NCI-H1105 (cell line): Measurements from ENCODE around the gene ROBO1.
"Not testable (repeated sequence)": the region's sequence is repeated elsewhere in the genome, so short reads cannot be mapped to it uniquely, and the experiment has no call there.

Experiments
- DNase-seq: peaks from one replicate; lab custom pipeline; 2025; lab: John Stamatoyannopoulos, UW

ROBO1 gene

DNA sequence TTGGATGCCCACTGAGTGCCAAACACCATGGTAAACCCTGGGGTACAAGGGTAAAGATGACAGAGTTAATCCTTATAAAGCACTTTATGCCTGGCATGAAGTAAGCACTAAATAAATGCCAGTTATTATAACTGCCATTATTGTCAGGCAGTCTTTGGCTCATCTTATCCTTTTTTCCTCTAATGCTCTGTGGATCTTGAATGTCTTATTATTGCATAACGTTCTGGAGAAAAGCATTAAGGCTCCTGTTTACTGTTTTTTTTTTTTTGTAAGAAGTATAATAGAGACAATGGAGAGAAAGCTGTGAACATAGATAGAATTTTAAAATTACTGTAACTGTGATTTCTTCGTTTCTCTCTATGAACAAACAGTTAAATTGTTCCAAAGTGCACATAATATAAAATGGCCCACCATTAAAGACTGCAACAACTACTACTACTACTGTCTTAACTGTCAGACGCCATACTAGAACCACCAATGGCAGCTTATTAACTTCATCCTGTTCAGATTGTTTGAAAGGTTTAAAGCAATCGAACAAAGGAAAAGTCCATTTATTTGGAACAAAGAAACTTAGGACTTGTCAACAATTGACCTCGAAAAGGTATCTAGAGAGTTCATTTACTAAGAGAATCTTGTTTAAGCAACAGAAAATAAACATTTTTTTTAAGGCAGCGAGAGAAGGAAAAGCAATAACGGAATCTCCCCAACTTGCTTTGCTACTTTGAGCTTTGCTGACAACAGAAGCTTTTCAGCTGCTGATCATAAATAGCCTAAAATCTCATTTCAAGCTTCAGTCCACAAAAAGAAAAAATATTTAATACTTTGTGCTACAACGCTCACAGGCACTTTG is 520.7 kb downstream of the ROBO1 start:
- no peak for DNase-seq

DNA sequence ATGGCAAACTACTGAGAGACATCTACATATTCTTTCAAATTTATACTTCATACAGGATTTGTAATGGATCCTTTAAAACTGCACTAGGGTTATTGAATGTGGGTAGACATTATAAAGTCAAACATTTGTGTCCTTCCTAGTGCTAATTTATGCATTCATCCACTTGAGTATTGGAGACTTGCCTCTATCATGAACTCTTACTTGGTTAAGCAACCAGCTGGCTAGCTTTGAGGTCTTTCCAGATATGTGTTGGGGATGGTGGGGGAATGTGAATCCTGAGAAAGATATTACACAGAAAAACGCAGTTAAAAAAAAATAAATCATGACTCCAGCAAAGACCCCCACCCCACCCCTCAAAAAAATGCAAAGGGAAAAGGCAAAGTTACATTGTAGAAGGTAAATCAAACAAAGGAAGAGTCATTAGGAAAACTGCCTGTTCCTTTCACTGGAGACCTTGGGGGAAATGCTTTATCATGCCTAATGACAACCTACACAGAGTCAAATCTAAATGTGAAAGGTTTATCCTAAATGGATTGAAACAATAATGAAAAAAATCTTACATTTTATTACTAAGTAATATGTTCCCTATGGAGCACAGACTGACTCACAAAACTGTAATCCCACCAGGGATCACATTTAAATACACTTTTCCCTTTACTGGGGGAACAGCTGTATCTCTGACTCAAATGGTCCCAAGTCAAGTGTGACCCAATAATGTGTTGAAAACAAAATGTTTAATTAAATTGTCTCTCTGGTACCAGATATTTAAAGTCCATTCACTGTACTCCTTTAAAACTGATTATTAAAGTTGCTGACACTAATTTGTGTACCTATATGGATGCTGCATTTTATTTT is 522.3 kb downstream of the ROBO1 start:
- DNase-seq, result no peak

DNA sequence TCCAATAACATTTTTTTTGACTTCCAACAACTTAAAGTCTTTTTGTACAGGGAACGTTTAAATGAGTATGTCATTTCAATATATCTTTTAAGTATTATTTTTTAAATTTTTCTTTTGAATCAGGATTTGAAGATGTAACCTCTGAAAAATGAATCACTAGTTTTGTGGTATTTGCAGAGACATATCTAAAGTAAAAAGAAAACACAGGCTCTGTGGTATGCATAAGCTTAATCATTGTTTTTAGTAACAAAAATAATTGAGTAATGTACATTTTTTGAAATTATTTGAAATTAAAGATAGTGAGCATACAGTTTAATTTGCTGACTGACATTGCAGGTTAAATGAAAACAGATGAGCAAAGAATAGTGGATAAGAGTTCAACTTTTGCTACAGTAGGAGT is 531.3 kb downstream of the ROBO1 start:
- DNase-seq, result no peak

DNA sequence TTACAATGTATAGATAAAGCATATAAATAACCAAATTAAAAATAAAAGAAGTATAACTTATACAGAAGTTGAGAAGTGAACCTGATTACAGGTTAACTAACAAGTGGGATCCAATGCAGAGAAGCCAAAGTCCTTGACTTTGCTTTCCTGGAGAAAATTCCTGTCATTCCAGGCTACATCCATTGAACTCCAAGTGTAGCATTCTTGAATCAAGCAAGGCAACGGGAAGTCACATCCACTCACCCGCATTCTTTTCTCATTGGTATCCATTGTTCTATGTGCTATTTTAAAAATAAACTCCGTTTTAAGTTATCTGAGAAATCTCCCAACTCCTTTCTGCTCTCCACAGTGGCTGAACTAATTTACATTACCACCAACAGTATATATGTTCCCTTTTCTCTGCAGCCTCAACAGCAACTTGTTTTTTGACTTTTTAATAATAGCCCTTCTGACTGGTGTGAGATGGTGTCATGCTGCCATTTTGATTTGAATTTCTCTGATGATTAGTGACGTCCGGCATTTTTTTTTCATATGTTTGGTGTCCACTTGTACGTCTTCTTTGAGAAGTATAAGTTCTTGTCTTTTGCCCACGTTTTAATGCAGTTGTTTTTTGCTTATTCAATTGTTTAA is 534.3 kb downstream of the ROBO1 start:
- no peak for DNase-seq

DNA sequence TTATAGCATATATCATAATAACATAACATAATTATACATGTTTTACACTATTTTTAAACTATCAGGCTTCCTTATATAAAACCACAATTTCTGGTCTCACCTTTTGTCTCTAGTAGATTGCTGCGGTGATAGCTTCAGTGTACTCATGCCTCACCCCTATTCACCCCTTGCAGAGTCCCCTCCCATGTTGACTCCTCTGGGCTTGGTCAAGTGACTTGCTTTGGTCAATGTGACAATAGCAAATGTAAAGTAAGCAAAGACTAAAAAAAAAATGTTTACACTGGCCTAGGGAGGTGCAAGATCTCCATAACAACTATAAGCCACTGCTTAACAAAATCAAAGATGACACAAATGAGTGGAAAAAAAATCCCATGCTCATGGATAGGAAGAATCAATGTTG is 537.5 kb downstream of the ROBO1 start:
- no peak for DNase-seq

DNA sequence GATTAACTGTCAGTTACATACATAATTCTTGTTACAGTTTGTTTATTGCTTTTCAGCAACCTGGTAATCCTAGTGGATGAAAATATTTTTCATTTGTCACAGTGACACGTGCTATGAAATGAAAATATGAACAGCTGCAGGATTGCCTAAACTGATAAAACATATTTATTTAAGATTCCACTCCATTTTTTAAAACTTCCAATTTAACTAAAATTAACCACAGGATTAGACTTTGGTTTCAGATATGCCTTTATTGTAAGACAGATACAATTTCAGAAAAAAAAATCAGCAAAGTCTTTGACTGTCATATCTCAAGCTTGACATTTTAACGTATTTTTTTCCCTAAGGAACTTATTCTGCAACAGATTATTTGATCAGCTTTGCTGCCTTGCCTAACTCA is 550.7 kb downstream of the ROBO1 start:
- no peak for DNase-seq

DNA sequence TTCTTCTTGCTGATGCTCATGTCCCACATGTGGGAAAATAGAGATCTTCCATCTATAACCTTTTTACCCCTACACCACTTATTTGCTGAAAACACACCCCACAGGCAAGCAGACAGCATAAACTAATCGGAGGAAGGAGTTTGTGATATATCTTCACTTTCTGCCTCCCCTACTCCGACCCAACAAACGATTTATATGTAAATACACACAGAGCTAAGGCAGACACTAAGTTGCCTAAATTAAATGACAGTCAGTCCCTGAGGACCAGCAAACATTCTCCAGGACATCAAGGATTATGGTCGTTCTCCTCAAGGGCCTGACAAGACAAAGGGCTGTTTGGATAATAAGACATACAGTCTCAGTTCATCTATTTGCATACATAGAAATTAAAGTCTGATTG is 552.5 kb downstream of the ROBO1 start:
- no peak for DNase-seq

DNA sequence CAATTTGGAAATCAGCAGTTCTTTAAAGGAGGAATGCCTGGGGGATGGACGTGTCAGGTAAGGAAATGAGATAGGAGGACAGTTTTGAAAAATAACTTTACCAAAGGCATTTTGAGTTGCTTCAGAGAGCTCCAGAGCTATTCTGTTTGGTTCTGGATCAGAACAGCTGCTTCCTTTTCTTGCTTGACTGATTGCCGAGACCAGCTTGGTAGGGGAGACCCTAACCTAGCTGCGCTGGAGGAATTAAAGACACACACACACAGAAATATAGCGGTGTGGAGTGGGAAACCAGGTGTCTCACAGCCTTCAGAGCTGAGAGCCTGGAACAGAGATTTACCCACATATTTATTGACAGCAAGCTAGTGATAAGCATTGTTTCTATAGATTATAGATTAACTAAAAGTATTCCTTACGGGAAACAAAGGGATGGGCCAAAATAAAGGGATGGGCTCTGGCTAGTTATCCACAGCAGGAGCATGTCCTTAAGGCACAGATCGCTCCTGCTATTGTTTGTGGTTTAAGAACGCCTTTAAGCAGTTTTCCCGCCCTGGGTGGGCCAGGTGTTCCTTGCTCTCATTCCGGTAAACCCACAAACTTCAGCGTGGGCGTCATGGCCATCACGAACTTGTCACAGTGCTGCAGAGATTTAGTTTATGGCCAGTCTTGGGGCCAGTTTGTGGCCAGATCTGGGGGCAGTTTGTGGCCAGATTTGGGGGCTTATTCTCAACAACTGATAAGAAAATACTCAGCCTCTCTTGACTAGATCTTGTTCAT is 556.0 kb downstream of the ROBO1 start:
- no peak for DNase-seq

DNA sequence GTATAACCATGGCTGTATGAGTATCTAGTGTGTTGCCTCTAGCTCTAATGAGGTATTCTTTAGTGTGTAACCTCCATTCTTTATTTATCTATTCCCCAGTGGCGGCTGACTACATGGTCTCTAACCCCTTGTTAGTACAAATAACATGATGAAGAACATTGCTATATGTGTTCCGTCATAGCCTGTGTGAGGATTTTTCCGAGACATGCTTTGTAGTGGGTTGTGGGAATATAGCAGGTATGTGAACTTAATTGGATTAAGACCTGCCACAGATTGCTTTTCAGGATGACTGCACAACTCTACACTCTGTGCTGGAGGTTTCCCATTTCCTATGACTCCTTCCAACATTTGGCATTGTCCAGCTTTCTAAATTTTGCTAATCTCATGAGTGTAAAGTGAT is 563.4 kb downstream of the ROBO1 start:
- DNase-seq, result no peak

DNA sequence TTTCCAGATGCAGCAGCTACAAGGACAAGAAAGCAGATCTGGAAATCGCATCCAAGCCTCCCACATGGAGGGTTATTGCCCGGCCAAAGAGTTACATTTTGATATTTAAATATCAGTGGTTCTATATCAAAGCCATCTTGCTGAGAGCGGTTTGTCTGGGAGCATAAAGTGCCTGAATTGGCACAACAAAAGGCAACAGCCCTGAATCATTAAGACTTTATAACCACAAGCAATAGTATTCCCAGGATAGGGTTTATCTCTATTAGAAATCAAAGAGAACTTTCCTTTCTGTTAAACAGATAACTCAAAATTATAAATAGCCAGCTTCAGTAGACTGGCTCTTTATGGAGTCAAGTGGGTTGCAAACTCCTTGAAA is 564.7 kb downstream of the ROBO1 start:
- no peak for DNase-seq

DNA sequence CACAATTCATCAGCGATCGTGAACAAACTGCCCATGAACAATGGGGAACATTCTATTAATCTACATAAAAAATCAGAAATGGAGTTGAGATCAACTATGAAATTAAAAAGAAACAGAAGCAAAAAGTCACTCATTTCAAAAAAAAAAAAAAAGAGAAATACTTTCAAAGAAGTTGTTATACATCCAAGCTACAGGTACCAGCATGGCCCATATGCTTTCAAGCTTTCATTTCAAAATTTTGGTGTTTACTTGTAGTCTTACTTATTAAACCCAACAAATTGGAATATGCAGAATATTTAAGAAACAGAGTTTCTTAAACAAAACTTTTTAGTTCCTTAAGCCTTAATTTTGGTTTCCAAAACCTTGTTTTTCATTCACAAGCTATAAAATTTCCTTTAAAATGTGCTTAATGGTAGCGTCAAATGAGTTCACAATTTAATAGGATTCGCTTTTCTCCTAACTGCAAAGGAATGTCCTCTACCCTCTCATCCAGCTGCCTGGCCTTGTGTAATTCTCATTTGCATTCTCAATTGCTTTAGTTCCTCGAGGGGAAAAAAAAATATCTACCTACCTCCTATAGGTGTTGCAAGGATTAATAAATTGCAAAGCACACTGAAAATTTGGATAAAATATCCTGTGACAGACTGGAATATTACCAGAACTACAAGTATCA is 565.2 kb downstream of the ROBO1 start:
- DNase-seq, result no peak

DNA sequence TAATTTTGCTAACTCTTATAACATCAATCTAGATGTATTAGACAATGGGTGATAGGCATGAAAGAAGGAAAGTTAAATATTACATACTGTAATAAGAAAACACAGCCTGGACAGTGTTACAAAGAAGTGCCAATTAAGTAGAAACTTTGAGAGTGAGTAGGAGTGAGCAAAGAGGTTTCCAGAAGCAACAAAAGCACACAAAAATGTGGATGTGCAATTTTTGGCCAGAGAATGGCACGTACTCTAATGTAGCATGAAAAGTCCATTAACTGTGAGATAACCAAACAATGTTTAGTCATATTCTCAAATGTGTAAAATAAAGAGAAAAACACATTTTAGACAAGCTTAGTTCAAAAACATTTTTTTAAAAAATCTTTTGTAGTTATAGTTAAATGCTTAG is 567.3 kb downstream of the ROBO1 start:
- DNase-seq, result no peak

DNA sequence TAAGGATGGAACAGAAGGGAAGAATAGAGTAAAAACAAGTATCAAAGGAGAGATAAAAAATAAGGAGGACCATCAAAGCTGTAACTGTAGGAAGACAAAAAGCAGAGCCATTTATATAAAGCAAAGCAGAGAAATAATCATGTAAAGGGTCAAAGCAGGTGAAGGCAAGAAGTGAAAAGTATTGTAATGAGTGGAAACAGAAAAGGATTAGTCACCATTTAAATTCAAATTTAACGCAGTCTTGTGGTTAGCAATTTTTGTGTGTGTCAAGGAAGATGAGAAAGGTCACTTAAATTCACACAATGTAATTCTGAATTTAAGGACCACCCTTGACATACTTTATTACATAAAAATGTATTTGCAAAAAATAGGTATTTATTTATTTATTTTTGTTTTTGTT is 567.8 kb downstream of the ROBO1 start:
- no peak for DNase-seq

DNA sequence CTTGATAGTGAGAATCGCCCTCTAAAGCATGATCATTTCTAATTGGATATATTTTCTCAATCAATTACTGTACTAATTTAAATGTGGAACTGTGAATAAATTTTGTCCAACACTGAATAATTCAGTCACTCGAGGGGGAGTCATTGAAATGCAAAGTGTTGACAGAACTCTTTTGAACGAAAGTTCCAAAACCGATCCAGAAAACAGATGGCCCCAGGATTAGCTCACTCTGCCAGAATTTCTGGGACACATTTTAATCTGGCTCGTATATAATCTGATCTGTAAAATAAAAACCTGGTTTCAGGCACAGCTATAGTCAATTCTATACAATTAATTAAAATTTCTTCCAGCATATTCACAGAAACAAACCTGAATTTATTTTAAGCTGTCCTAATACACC is 580.4 kb downstream of the ROBO1 start:
- DNase-seq, result no peak

DNA sequence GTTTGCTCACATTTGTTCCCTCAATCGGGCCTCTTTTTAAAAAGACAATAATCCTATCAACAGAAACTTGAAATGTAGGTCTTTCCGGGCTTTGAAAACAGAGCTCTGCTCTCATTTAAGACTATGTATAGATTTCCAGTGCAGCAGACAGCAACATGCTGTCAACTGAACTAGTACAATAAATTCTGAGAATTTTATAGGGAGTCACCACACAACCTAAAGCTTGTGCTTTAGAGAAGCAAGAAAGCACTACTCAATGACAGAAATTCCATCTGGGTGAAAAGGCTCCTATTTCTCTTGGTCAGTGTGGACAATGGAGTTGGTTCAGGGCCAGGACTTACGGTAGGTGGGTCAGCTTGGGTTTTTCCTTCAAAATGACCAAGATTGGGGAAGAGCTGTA is 583.5 kb downstream of the ROBO1 start:
- DNase-seq, result no peak

DNA sequence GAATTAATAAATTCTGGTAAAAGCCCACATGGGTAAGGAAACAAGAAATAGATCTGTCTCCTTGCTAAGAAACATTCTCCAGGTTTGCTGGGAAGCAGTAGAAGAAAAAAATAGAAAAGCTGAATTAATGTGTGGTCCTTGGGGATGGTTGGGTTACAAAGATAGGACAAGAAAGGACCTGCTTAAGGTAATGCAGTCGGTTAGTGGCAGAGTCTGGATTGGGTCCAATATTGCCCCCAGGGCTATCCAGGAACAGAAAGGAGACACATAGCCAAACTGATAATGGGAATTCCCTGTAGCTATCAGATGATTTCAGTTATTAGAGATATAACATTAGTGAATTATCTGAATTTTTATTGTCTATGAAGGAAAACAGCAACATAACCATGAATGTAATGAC is 584.3 kb downstream of the ROBO1 start:
- no peak for DNase-seq

DNA sequence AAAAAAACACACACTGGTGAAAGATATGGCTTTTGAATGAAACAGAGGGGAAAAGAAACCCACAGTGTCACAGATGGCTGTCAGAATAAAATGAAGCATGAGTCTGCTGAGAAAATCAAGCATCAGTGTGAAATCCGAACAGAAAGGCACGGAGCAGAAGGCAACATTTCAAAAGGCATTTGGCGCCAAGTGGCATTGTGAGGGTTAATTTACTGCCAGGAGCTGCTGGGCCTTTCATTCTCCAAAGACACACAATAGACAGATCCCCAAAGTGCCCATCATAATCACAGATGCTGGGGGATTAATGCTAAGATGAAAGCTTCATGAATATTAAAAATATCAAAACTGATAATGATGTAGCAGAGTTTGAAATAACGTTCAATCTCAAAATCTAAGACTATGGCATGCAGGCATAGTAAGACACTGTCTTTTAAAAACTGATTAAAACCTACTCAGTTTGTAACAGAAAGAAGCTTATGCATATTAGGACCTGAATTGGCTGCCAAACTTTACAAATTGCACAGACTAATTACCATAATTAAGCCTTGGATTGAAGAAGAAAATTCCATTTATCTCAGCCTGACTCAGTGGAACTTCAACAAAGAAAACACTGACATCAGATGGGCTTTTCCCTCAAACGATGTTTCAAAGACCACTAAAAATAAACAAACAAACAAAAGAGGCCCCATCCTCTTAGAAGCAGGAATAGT is 589.2 kb downstream of the ROBO1 start:
- peak; percentile 8 for DNase-seq

DNA sequence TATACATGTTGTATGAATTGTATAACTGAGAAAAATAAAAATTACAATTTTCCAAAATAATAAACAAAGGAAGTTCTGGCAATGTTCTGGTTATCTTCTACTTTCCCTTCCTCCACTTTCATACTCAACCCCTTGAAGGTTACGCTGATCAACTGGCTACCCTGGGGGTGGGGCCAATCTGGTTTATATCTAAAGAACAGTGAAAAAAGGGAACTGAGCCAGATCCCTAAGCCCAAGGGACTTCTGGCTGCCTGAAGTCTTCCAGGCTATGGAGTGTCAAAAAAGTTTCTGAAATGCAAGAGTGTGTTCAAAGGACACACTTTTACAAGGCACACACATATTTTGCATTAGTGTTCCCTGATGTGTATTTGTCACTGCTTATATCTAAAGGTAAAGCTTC is 591.9 kb downstream of the ROBO1 start:
- DNase-seq, result no peak

DNA sequence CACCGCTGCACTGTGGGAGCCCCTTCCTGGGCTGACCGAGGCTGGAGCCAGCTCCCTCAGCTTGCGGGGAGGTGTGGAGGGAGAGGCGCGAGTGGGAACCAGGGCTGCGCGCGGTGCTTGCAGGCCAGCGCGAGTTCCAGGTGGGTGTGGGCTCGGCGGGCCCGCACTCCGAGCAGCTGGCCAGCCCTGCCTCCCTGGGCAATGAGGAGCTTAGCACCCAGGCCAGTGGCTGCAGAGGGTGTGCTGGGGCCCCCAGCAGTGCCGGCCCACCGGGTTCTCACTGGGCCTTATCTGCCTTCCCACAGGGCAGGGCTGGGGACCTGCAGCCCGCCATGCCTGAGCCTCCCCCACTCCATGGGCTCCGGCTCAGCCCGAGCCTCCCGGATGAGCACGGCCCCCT is 594.5 kb downstream of the ROBO1 start:
- not testable (repeated sequence) for DNase-seq

DNA sequence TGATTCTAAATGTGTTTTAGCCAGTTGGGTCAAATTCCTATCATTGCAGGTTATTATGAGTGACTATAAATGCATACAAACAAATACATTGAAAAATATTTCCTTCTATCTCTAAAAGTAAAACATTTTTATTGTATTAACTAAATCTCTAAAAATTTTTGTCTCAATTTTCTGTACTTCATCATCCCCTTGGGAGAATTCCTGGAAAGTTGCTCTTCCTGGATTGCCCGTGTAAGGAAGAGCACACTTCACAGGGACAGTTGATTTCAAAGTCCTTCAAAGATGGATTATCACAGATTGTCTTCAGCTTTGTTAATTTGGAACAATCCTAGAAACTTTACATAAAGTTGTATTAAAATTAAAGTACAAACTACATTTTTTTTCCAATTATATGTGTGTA is 595.6 kb downstream of the ROBO1 start:
- DNase-seq, result no peak

DNA sequence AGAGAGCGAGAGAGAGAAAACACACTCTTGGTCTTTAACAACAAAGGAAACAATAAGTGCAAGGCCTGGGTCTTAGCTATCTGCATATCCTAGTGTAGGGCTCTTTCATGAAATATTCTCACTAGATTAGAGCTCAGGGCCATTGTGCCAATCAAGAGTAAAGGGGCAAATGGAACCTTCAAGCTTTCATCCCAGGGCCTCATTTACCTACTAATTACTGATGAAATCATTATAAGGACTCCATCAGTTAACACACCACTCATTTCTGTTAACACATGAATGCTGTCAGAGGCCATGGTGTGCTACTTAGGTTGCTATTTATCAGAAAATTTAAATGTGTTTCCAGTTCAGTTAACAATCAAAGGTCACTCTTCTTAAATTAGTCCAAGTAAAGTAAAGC is 597.8 kb downstream of the ROBO1 start:
- DNase-seq, result no peak
